Stimulated activated CD8-positive, alpha-beta memory T cell treated with anti-CD3 and anti-CD28 coated beads, Interleukin-4, amount 100 ng/mL, for 24 hours (primary cell): ENCODE data around the gene LIMK1.
"Not testable (repeated sequence)": the region's sequence is repeated elsewhere in the genome, so short reads cannot be mapped to it uniquely, and the experiment has no call there.

Source experiments
- DNase-seq: peaks from one replicate; pipeline ENCODE4 v3.0.0-alpha.2; 2020; ENCODE audit warnings: low read depth

The LIMK1 gene

DNA sequence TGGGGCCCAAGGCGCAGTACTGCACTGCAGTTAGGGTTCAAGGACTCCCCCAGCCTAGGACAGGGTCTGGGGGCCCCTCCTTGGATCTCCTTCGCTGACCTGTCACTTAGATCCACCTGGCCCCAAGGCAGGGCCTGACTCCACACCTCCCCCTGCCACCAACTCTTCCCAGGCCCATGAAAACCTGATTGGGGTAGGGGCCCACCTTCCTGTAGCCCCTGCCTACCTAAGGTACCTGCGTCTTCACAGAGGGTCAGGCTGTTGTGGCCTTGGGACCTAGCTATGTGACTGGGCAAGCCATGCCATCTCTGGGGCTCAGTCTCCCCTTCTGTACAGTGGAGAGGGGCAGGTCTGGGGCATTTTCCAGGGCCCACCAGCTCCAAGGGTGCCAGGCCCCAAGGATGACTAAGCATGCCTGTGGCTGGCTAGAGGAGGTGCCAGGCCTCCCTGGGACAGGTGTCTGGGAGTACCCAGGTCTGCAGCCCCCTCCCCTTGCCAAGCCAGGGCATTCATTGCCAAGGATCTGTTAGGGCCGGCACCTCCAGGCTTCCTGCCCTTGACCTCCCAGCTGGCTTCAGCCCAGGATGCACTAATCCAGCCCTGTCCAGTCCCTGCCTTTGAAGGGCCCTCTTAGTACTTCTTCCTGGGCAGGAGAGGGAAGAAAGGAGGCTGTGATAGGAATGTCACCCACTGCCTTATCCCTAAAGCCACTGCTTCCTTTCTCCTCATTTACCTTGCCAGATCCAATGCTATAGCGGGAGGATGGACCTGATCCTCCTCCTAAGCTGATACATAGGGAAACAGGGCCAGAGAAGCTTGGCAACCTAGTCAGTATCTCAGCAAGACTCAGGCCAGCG lies 1.3 kb downstream of the LIMK1 start:
- no peak for DNase-seq

DNA sequence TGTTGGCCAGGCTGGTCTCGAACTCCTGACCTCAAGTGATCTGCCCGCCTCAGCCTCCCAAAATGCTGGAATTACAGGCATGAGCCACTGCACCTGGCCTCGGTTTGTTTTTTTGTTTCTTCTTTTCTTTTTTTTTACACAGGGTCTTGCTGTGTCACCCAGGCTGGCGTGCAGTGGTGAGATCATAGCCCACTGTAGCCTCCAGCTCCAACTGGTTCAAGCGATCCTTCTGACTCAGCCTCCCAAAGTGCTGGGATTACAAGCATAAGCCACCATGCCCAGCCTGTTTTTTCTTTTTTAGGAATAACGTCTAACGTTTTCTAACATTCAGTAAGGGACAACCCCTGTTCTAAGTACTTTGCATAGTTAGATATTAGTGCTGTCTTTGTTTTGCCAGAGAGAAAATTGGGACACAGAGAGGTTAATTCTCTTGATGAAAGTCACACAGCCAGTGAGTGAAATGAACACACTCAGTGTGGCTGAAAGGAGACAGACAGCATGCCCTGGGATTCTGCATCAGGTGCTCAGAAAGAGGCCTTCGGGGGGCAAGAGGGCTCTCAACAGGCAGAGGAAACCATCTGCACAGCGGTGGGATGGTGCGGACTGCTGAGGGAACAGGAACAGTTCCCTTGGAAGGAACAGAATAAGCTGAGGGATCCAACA lies 4.3 kb downstream of the LIMK1 start:
- DNase-seq: no peak

DNA sequence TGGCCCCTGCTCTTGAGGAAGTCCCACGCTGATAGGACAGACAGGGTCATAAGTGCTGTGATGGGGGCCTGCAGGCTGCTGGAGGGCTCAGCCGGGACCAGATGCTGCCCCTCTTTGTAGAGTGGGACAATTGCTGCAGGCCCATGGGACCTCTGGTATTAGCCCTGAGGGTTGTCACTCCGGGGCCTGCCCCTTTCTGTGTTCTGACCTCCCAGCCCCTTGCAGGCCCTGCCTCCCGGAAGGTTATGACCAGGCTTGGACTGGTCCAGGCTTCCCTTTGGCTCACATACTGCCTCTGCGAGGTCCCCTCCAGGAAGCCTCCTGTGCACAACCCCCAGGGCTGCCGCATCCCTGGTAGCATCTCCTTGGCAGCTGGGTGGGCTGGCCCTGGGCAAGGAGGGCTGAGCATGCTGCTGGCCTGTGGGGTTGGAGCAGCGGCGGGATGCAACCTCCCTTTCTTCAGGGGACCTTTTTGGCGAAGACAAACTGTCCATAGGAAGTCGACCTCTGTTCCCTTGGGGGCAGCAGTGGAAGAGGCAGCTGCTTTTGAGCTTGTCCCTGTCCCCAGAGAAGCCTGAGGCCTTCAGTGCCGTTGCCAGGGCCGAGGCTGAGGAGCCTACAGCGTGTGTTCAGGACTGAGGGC lies 8.8 kb downstream of the LIMK1 start:
- no peak for DNase-seq

DNA sequence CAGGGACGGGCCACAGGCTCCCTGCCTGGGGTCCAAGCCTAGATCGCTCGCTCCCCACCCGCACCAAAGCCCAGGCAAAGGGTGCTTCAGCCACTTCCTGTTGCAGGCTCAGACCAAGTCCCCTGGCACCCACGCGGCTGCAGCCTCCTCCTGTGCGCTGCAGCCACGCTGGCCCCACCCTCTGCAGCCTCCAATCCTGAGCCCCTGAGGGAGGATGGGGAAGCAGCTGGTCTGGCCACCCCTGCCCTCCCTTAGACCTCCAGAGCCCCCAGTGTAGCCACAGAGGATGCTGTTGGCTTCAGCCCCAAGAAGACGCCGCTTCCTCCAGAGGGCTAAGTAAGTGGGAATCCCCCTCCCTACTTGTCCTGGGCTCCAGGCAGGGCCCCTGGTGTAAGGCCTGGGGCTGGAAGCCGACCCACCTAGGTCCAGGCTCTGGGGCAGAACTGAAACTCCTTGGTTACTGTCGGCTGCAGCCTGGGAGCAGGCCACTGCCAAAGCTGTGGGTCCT lies 9.4 kb downstream of the LIMK1 start:
- DNase-seq: no peak

DNA sequence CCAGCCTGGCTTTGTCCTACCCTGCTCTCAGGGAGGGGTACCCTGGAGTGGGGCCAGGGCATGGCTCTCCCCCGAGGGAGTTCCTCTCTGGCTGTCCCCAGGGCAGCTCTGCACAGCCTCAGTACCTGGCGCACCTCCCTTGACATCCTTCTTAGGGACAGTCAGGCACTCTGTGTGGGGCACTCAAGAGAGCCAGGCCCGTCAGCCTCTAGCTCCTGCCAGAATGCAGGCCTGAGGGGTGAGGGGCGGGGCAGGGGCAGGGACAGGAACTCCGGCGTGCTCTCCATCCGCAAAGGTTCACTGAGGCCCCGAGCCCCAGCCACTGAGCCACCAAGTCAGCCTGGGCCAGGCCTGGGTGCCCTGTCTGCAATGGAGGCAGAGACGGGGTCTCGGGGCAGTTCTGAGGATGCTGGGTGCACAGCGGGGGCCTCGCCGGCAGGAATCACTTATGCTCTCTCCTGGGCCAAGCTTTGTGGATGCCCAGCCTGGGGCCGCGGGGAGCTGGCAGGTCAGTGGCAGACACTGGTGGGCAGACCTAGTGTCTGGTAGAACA lies 10.1 kb downstream of the LIMK1 start:
- no peak for DNase-seq

DNA sequence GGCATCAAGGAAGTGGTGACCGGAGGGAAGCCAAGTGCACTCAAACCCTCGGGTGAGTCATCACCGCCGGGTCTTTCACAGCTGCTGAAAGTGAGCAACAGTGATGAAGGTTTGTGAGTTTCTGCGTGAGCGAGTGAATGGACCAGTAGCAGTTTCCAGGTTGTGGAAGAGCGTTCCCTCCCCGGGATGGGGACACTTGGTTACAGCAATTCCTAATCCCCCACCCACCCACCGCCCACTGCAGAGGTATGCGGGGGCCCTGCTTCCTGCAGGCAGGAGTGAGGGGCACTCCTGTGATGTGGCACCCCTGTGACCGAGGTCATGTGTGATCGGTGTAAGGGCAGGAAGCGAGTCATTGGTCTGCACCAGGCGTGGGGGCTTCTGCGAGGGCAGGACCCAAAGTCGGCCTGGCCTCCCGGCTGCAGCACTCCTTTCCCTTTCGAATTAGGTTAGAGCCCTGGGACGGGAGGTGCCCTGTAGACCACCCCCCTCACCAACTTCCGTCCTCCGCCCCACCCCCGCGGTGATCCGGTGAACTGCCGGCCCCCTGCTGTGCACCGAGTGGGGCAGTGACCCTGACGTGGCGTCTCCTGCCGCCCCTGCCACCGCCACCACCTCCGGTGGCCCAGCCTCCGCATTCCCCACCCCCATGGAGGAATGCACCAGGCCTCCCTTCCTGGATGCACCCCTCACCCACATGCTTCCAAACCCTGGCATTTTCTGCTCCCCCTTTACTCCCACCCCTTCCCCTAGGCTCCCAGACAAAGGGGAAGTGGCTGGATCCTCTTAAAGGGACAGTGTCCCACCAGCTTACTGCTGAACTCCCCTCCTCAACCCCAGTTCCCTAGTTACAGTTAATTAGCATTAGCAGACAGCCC lies 10.9 kb downstream of the LIMK1 start:
- peak; percentile 68 for DNase-seq

DNA sequence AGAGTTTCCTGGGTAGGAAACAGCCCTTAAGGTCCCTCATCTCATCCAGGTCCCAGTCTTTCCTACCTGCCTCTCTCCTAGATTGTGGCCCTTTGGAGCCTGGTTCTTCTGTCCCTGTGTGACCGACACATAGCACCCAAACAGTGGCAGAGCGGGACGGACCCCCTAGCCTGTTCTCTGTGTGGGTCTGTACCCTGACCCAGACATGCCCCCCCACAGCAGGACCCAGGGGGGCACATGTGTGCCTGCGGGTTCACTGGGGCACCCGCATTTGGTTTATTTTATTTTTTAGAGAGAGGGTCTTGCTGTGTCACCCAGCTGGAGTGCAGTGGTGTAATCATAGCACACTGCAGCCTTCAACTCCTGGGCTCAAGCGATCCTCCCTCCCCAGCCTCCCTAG lies 11.5 kb downstream of the LIMK1 start:
- DNase-seq: no peak

DNA sequence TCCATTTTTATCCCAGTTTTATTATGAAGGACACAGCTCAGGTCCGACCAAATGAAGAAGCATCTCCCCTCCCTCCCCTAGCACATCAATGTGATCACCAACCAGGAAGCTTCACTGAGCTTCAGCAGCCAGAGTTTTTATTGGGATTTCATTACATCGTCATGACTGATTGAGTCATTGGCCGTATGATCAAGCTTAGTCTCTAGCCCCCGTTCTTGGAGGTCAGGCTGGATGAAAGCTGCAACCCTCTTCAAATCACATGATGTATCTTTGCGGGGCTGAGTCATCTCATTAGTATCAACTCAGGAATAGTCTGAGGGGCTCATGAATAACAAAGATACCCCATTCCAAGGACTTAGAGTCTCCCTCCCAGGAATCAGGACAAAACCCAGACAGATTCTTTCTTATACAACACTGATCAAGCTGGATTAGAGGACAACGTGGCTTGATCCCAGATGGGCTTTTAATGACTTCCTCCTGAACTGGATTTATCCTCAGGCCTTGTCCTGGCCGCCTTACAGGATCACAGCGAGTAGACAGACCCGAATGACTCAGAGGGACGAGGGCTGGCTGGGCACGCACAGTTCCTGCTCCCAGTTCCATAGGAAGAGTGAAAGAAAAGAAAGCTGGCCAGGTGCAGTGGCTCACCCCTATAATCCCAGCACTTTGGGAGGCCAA lies 14.5 kb downstream of the LIMK1 start:
- DNase-seq: no peak

DNA sequence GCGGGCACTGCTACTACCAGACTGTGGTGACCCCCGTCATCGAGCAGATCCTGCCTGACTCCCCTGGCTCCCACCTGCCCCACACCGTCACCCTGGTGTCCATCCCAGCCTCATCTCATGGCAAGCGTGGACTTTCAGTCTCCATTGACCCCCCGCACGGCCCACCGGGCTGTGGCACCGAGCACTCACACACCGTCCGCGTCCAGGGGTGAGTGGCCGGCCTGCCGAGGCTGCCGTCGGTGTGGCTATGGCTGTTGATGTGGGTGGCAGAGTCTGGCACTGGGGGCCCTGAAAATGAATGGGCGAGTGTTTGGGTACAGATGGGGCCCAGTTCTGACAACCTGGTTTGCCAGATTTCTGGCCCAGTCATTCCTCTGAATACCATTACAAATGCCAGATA lies 15.4 kb downstream of the LIMK1 start:
- no peak for DNase-seq

DNA sequence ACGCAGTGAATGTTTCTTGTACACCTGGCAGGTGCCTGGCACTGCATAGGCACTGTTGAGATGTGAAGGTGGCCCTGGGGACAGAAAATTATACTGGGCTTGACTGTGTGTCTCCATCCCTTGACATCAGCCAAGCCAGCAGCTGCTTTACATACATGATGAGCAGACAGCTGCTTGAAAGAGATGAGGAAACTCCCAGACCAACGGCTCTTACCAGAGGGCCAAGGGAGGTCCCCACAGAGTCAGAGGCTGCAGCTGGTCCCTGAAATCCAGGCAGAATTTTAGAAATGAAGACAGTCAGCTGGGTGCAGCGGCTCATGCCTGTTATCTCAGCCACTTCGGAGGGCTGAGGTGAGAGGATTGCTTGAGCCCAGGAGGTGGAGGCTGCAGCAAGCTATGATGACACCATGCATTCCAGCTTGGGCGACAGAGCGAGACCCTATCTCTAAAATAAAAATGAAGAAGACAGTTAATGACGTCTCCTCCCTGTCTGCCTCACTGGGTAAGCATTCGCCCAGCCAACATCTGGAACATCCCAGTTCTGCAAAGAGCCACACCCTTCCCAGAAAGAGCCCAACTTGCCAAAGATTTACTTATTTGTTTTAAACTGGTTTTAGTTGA lies 17.6 kb downstream of the LIMK1 start:
- no peak for DNase-seq

DNA sequence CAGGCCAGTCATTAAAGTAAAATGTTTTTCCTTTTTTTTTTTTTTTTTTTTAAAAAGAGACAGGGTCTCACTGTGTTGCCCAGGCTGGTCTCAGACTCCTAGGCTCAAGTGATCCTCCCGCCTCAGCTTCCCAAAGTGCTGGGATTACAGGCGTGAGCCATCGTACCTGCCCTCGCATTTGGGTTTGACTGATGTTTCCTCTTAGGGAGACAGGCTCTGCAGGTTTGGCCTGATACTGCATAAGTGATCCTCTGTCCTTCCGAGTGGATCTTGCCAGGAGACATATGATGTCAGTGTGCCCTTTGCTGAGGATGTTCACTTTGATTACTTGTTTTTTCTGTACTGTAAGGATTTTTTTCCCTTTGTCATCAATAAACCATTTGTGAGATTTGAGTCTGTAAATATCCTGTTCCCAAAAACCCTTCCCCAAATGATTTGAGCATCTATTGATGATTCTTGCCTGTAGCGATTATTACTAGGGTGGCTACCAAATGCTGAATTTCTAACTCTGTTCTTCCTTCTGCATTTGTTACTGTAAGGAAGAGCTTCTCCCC lies 19.7 kb downstream of the LIMK1 start:
- no peak for DNase-seq

DNA sequence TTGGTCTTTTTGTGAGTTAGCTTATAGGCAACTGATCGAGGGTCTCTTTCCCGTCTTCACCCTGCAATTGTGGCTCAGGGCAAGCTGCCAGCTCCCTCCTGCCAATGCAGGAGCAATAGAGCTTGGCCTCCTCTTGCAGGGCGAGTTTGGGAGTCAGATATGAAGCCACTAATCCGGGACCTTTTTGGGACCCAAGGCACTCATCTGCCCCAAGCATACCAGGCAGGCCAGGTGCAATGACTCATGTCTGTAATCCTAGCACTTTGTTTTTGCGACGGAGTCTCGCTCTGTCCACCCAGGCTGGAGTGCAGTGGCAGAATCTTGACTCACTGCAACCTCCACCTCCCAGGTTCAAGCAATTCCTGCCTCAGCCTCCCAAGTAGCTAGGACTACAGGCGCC lies 21.1 kb downstream of the LIMK1 start:
- no peak for DNase-seq

DNA sequence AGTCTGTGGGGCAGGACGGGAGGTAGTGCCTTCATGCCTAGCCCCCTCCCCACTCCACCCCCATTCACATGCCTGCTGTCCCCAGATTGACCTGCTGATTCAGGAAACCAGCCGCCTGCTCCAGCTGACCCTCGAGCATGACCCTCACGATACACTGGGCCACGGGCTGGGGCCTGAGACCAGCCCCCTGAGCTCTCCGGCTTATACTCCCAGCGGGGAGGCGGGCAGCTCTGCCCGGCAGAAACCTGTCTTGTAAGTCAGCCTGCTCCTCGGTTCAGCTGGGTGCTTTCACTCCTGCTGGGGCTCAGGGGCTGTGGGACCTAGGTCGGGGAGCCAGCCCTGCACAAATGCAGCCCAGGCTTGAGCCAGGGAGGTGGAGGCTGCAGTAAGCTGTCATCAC lies 22.4 kb downstream of the LIMK1 start:
- DNase-seq: no peak

DNA sequence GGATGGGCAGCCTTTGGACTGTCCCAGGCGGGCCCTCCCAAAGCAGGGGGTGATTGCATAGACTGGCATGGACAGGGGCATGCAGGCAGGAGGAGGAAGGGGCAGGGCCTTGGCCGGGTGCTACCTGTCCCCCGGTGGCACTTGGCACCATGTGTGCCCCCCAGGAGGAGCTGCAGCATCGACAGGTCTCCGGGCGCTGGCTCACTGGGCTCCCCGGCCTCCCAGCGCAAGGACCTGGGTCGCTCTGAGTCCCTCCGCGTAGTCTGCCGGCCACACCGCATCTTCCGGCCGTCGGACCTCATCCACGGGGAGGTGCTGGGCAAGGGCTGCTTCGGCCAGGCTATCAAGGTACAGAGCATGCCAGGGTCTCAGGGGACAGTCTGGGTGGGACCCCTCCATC lies 23.2 kb downstream of the LIMK1 start:
- no peak for DNase-seq

DNA sequence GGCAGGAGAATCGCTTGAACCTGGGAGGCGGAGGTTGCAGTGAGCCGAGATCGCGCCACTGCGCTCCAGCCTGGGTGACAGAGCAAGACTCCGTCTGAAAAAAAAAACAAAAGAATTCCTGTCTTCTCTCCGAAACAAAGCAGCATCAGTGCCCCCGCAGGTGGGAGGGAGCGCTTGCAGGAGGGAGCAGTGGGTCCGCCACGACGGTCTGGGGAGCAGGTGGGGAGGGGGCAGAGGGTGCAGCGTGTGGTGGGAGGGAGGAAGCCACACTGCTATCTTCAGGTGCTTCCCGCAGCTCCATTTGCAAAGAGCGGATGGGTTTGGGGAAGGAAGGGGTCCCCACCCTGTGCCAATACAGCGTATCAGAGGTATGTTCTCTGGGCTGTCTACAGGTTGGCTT lies 31.7 kb downstream of the LIMK1 start:
- DNase-seq: no peak

DNA sequence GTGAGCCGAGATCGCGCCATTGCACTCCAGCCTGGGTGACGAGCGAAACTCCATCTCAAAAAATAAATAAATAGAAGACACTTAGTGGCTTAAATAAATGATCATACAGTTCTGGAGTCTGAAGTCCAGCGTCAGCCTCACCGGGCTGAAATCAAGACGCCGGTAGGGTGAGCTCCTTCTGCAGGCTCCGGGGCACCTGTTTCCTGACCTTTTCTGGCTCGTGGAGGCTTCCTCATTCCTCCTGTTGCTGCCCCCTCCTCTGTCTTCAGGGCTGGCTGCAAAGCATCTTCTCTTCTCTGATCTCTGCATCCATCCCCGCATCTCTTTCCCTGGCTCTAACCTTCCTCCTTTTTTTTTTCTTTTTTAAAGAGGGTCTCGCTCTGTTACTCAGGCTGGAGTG lies 32.8 kb downstream of the LIMK1 start:
- DNase-seq: no peak

DNA sequence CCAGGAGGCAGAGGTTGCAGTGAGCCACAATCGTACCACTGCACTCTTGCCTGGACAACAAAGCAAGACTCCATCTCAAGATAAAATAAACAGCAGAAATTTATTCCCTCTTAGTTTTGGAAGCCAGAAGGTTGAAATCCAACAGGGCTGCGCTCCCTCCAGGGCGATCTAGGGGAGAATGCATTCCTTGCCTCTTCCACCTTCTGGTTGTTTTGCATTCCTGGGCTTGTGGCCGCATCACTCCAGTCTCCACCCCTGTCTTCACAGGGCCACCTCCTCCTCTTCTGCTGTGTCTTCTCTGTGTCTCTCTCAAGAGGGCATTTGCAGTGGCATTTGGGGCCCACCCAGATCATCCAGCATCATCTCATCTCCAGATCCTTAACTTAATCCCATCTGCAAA lies 36.2 kb downstream of the LIMK1 start:
- no peak for DNase-seq

DNA sequence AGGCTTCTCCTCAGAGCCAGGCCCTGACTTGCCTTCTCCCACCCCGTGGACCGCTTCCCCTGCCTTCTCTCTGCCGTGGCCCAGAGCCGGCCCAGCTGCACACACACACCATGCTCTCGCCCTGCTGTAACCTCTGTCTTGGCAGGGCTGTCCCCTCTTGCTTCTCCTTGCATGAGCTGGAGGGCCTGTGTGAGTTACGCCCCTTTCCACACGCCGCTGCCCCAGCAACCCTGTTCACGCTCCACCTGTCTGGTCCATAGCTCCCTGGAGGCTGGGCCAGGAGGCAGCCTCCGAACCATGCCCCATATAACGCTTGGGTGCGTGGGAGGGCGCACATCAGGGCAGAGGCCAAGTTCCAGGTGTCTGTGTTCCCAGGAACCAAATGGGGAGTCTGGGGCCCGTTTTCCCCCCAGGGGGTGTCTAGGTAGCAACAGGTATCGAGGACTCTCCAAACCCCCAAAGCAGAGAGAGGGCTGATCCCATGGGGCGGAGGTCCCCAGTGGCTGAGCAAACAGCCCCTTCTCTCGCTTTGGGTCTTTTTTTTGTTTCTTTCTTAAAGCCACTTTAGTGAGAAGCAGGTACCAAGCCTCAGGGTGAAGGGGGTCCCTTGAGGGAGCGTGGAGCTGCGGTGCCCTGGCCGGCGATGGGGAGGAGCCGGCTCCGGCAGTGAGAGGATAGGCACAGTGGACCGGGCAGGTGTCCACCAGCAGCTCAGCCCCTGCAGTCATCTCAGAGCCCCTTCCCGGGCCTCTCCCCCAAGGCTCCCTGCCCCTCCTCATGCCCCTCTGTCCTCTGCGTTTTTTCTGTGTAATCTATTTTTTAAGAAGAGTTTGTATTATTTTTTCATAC lies 38.0 kb downstream of the LIMK1 start:
- no peak for DNase-seq

DNA sequence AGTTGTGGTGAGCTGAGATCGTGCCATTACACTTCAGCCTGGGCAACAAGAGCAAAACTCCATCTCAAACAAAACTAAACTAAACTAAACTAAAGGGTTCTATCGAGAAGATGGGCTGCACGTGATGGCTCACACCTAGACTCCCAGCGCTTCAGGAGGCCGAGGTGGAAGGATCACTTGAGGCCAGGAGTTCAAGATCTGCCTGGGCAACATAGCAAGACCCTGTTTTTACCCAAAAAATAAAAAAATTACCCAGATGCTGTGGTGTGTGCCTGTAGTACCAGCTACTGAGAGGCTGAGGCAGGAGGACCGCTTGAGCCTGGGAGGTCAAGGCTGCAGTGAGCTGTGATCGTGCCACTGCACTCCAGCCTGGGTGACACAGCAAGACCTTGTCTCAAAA lies 40.3 kb downstream of the LIMK1 start:
- DNase-seq: not testable (repeated sequence)
